A549 treated with AZD2906 at 1 μM for 4 hours (cell line): ENCODE measurements around the gene GABRA5. TPM values are rescaled to one million over a fixed set of nuclear protein-coding genes. Genes with fewer than 3 reads are reported as not detected.

ENCODE experiments used
- total RNA-seq: library from RNA; stranded (reverse); fragments of 200-300 nt; extraction: Qiagen RNA extraction; gene quantifications from 5 replicates; pipeline ENCODE4 v1.2.3, GENCODE V29; 2022

The GABRA5 gene
- 77.8 to 117 TPM (median 97.2 TPM) in 5 replicates for total RNA-seq

DNA sequence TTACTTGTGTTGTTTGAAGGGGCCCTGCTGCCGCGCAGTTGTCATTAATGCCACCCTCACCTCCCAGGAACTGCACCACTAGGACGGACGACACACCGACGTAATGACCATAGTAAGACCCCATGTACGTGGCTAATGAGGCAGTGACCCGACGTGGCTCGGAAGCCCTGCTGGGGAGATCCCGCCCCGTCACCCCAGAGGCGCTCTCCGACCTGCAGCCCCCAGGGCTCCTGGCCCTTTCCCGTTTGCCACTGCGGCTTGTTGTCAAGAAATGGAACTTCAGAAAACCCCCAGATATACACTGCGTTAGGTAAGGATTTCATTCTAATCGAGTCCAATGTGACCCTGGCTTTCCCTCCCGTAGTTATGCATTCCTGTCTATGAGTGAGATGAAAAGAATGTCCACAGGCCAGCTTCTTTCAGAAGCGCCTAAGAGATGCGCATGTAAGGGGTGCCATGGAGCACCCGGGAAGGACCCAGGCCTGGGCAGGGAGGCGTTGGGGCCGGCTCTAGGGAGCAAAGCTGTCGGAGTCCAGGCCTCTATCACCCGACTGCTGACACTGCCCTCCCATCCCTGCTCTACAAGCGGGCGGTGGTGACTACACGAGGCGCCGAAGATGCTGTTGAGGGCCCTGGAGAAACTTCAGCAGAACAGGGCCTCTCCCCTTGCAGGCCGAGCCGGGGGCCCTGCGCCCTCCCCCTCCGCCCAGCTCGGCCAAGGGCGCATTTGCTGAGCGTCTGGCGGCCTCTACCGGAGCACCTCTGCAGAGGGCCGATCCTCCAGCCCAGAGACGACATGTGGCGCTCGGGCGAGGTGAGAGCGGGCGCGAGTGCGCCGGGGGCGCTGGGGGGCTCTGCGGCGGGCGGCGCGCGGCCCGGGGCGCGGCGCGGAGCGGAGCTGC, at the start of gene GABRA5:
TSS of gene GABRA5 (plus strand) at position 765 of the 902 bp plus-strand sequence. CDS start 2,187 bp downstream, outside the sequence.

GRCh38 chr15:26970712-26971210, 103.9 kb downstream of the GABRA5 start, which contains the start of gene GABRG3:
GABRG3 (plus strand) TSS chr15:26971181.

Other genes starting within 250 kb of the GABRA5 start
- gene GABRB3, start 94.0 kb upstream of the GABRA5 start, total RNA-seq = 58.2 to 73.8 TPM (median 71.1 TPM) in 5 replicates
- 0.23 to 0.43 TPM (median 0.25 TPM) in 5 replicates for gene GABRG3, start 104.1 kb downstream of the GABRA5 start, total RNA-seq